NCI-H146 treated with DMSO at 0.1 percent for 48 hours (cell line): ENCODE data around the gene QSOX1.
"Not testable (repeated sequence)": the region's sequence is repeated elsewhere in the genome, so short reads cannot be mapped to it uniquely, and the experiment has no call there.

Experiments used
- DNase-seq: peaks from one replicate; lab custom pipeline; 2025; ENCODE audit not compliant: unreplicated experiment; lab: John Stamatoyannopoulos, UW

QSOX1 gene, protein sequence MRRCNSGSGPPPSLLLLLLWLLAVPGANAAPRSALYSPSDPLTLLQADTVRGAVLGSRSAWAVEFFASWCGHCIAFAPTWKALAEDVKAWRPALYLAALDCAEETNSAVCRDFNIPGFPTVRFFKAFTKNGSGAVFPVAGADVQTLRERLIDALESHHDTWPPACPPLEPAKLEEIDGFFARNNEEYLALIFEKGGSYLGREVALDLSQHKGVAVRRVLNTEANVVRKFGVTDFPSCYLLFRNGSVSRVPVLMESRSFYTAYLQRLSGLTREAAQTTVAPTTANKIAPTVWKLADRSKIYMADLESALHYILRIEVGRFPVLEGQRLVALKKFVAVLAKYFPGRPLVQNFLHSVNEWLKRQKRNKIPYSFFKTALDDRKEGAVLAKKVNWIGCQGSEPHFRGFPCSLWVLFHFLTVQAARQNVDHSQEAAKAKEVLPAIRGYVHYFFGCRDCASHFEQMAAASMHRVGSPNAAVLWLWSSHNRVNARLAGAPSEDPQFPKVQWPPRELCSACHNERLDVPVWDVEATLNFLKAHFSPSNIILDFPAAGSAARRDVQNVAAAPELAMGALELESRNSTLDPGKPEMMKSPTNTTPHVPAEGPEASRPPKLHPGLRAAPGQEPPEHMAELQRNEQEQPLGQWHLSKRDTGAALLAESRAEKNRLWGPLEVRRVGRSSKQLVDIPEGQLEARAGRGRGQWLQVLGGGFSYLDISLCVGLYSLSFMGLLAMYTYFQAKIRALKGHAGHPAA

GRCh38 chr1:180154325-180155181 is at the start of gene QSOX1:
QSOX1 (plus strand) TSS chr1:180154869; CDS start chr1:180154908, 39 bp downstream.
- DNase-seq = peak; percentile 44

DNA sequence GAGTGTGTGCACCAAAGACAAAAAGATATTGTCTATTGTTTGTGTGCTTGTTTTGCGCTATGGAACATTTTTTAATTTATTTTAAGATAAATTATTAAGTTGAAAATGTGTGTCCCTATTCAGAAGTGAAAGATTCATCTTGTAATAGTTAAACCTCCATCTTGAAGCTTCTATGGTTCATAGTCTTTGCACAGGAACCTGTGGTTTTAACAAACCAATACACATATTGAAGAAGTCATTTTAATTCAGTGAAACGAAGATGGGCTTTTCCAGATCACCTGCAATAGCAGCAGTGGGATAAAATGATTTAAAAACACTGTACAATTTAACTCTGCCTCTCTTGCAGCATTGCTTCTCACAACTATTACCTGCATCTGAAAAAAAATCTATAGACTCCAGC is 42.6 kb upstream of the QSOX1 start:
- no peak for DNase-seq

- DNase-seq = no peak
Measured at GRCh38 chr1:180112984-180113647, 41.6 kb upstream of the QSOX1 start.

DNA sequence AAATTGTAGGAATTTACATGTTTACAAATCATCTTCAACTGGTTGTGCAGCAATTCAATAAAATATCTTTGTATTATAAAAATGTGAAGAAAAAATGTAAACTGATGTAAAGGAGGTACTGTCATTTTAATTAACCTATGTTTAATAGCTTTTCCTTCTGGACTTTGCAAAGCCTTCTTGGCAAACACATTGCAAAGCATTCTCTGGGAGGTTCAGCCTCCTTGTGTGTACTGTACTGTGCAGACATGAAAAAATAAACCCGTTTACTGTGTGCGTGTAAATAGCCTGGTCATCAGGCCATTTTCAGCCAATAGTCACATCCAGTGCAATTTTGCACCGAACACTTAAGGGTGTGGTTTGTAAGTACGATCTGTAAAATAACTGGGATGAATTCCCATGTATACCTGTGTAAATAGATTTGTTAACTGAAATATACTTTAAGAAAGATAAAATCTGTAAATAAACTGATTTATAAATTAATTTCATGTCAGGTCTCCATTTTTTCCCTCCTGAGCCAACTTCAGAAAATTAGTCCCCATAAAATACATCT is 40.2 kb upstream of the QSOX1 start:
- no peak for DNase-seq

- DNase-seq = no peak
Measured at GRCh38 chr1:180116964-180117763, 37.5 kb upstream of the QSOX1 start.

DNA sequence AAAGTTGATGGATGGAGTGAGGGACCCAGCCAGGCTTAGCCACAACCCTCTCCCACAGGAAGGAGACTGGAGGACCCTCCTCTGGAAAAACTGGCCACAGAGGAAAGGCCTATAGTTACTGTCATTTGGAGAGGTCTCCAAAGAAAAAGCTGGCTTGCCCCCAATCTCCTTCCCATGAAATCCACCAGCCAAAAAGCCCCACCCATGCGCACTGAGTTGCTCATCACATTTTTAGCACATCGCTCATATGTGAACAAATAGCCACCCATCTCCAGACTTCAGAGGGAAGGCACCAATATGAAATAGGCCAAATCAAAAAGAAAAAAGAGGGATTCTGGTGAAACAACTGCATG is 36.9 kb upstream of the QSOX1 start:
- DNase-seq = no peak

DNA sequence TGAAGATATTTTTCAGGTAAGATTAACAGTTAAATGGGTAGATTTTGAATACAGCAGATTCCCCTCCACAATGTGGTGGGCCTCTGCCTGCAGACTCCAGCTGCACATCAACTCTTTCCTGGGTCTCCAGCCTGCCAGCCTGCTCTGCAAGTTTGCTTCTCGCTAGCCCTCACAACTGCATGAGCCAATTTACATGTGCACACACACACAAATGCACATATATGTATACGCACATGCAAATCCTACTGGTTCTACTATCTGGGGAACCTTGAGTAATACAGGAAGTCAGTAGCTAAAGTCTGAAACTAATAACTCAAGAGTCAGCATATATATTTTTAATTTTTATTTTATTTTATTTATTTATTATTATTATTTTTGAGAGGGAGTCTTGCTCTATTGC is 34.8 kb upstream of the QSOX1 start:
- DNase-seq = no peak

- no peak for DNase-seq
Measured at GRCh38 chr1:180123463-180123936, 31.2 kb upstream of the QSOX1 start.

DNA sequence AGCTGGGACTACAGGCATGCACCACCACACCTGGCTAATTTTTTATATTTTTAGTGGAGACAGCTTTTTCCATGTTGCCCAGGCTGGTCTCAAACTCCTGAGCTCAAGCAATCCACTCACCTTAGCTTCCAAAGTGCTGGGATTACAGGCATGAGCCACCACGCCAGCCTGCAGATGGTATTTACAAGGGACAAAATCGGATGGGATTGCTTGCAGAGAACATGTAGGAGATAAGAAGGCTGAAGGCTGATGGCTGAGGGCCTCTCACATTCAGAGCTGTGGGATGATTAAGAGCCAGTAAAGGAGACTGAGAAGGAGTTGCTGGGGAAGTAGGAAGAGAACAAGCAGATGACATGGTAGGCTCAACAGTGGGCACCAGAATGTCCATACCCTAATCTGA is 24.0 kb upstream of the QSOX1 start:
- no peak for DNase-seq

GRCh38 chr1:180131510-180131909 is 23.2 kb upstream of the QSOX1 start:
- no peak for DNase-seq

GRCh38 chr1:180133193-180133592 is 21.5 kb upstream of the QSOX1 start:
- no peak for DNase-seq

GRCh38 chr1:180133688-180134087 is 21.0 kb upstream of the QSOX1 start:
- DNase-seq = not testable (repeated sequence)

- DNase-seq = no peak
Measured at GRCh38 chr1:180135535-180135934, 19.1 kb upstream of the QSOX1 start.

DNA sequence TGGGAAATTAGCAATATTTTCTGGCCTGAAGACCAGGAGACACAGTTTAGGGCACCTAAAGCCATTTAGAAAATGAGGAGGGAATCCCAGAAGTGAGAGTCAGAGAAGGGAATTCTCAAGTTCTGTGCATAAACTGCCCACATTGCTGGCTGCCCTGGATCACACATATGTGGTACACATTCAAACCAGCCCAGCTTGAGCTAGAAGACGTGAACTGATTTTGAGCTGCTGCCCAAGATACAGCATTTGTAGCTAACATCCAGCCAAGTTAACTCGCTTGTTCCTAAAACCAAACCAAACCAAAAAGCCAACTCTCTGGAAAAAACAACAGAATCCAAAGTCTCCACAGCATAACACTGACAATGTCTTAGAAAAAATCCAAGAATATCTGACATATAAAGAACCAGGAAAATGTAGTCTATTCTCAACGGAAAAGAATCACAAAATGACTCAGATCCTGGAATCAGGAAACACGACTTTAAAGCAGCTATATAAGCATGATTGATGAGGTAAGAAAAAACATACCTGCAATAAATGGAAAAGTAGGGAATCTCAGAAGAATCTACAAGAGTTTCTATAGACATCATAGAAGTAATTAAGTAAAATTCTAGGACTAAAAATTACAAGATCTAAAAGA is 18.2 kb upstream of the QSOX1 start:
- DNase-seq = no peak

DNA sequence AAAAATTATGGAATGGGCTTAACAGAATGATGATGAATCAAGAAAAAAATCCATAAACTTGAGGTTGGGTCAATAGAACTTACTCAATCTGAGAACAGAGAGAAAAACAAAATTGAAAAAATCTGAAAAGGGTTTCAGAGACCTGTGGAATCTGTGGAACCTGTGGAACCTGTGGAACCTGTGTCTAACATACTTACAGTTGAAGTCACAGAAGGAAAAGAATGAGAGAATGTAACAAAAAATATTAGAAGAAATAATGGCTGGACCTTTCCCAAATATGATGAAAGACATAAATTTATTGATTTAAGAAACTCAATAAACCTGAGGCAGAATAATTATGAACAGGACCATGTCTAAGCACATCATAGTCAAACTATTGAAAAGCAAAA is 17.7 kb upstream of the QSOX1 start:
- no peak for DNase-seq

DNA sequence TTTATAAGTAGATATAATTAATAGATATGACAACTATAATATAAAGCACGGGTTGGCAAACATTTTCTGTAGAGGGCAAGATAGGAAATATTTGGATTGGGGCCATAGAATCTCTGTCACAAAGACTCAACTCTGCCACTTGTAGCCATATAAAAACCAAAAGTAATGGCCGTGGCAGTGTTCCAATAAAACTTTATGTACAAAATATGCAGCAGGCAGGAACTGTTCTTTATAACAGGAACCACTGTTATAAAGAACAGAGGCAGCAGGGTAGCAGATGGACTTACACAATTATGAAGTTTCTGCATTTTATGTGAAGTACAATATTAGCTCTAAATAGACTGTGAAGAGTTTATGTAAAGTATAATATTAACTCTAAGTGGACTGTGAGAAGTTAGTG is 16.9 kb upstream of the QSOX1 start:
- no peak for DNase-seq

- no peak for DNase-seq
Measured at GRCh38 chr1:180141381-180141934, 13.2 kb upstream of the QSOX1 start.

- DNase-seq = no peak
Measured at GRCh38 chr1:180143359-180143758, 11.3 kb upstream of the QSOX1 start.
